ENCODE measurements around the gene RXRG. TPM values are rescaled to one million over a fixed set of nuclear protein-coding genes. Genes with fewer than 3 reads are reported as not detected.
A peak's percentile ranks its signal among the peaks of the same experiment; 100 is the strongest.

Gene RXRG
- total and polyA plus RNA-seq, 2 experiments from 2014 or later = 285 to 296 TPM

DNA sequence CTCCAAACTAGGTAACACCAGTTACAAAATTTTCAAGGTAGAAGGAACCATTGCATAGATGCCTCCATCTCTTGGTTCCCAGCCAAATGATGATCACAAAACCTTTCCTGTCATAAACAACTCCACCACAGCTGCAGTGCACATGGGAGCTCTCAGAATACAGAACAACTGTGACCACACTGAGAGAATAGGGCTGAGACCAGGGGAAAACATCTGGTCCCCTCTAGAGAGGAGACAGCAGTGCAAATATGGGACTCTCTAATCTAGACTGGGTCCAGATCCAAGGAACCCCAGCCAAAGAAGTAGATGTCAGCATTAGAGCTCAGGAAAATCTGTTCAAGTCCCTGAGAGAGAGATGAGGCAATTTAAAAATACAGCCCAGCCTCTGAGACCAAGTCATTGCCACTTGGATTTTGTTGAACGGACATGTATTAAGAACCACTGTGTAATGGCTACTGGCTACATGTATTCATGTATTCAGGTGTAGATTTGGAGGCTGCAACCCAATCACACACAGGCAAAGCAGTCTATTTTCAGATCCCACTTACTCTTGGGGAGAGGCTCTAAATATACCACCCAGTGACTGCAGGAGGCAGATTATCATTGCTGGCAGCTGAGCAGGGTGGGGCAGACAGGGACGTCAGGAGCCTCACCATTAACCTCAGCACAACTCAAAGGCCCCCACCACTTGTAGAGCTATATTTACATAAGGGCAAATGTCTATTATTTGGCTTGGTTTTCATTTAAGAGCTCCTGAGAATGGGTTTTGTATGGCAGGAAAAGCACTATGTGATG is 7.6 kb upstream of the RXRG start:
- H3K36me3 ChIP-seq = no peaks in the 10 kb centered on the region
- H3K9me3 ChIP-seq (ENCODE audit: low read depth) = no peaks in the 10 kb centered on the region
- peak overlapping the region; percentile 70 for H3K27ac ChIP-seq
- no peaks in the 10 kb centered on the region for H3K27me3 ChIP-seq
- H3K4me1 ChIP-seq (ENCODE audit: low read depth) = peaks cover 29% of the 10 kb centered on the region
- H3K4me3 ChIP-seq = no peak overlapping the region
- DNase-seq (ENCODE audit: low read depth in 1 of 2, low spot score in 1 of 2) = peak in 1 of 2 donors; percentile 57
- TF ChIP-seq, protein P1, sequence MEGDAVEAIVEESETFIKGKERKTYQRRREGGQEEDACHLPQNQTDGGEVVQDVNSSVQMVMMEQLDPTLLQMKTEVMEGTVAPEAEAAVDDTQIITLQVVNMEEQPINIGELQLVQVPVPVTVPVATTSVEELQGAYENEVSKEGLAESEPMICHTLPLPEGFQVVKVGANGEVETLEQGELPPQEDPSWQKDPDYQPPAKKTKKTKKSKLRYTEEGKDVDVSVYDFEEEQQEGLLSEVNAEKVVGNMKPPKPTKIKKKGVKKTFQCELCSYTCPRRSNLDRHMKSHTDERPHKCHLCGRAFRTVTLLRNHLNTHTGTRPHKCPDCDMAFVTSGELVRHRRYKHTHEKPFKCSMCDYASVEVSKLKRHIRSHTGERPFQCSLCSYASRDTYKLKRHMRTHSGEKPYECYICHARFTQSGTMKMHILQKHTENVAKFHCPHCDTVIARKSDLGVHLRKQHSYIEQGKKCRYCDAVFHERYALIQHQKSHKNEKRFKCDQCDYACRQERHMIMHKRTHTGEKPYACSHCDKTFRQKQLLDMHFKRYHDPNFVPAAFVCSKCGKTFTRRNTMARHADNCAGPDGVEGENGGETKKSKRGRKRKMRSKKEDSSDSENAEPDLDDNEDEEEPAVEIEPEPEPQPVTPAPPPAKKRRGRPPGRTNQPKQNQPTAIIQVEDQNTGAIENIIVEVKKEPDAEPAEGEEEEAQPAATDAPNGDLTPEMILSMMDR (IDR thresholded peaks at IDR 0.05; ENCODE audit: low read depth, low read length) = no peak

DNA sequence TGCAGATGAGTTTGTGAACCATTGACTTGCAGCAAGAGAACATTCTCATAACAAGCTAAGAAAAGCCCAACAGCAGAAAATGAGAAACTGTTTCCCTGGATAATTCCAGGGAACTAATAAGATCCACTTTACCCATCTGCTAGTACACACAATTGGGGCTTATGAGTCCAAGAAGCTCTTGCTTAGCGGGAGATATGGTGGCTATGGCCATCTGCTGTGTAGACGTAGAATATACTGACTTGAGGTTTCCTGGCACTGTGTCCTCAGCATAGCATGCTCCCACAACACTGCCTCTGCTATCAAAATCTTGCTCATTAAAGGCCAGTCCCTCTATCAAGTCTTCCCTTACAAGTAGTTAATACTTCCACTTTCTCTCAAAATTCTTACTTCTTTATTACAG is 6.8 kb upstream of the RXRG start:
- Histone ChIP-seq H3K4me1 (ENCODE audit: low read depth) (peaks cover 24% of the 10 kb centered on the region), H3K27me3 (no peaks in the 10 kb centered on the region), H3K36me3 (no peaks in the 10 kb centered on the region), H3K4me3 (no peak overlapping the region), H3K27ac (peak overlapping the region; percentile 70), H3K9me3 (ENCODE audit: low read depth) (no peaks in the 10 kb centered on the region)
- TF ChIP-seq, protein P1 (IDR thresholded peaks at IDR 0.05; ENCODE audit: low read depth, low read length) = no peak
- DNase-seq (ENCODE audit: low read depth in 1 of 2, low spot score in 1 of 2) = no peak

DNA sequence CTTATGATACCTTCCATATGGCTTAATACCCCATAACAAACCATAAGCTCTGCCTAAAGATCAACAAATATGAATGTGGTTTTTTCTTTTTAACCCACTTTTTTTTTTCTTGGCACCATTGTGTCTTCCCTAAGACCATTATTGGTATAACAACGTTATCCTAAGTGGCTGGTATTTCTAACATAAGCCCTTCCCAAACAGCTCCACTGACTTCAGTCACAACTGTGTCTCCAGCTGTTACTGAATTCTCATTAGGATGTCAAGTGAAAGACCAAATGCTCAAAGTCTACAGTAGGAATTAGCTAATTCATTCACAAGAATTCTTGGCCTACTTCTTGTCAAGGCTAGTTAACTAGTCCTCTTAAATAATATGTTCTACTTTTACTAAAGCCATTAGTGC is 4.2 kb upstream of the RXRG start:
- TF ChIP-seq, protein P1 (IDR thresholded peaks at IDR 0.05; ENCODE audit: low read depth, low read length) = no peak
- Histone ChIP-seq H3K9me3 (ENCODE audit: low read depth) (no peaks in the 10 kb centered on the region), H3K4me1 (ENCODE audit: low read depth) (peaks cover 29% of the 10 kb centered on the region), H3K4me3 (no peak overlapping the region), H3K36me3 (no peaks in the 10 kb centered on the region), H3K27me3 (no peaks in the 10 kb centered on the region), H3K27ac (no peak overlapping the region)
- no peak for DNase-seq (ENCODE audit: low read depth in 1 of 2, low spot score in 1 of 2)

DNA sequence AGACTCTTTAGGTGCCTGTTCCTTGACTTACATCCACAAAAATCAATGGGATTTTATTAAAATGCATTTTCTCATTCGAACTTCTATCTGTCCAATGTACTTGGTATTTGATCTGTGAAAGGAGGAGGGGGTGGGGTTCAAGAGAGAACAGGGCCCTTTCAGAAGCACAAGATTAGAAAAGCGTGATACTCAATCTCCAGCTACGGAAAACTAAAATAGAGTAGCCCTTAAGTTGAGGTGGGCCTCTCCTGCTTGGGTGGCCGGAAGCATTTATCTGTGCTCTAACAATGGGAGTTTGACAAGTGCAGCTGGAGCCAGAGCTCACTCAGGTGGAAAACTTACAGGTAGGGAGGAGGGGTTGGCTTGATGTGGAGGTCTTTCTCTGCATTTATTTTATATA is 462 bp upstream of the RXRG start:
- peak overlapping the region; percentile 92 for H3K27ac ChIP-seq
- H3K4me1 ChIP-seq (ENCODE audit: low read depth) = peaks cover 44% of the 10 kb centered on the region
- no peaks in the 10 kb centered on the region for H3K9me3 ChIP-seq (ENCODE audit: low read depth)
- no peaks in the 10 kb centered on the region for H3K27me3 ChIP-seq
- TF ChIP-seq, protein P1 (IDR thresholded peaks at IDR 0.05; ENCODE audit: low read depth, low read length) = no peak
- H3K4me3 ChIP-seq = peak overlapping the region; percentile 63
- no peaks in the 10 kb centered on the region for H3K36me3 ChIP-seq
- DNase-seq (ENCODE audit: low read depth in 1 of 2, low spot score in 1 of 2) = peak in 1 of 2 donors; percentile 60

DNA sequence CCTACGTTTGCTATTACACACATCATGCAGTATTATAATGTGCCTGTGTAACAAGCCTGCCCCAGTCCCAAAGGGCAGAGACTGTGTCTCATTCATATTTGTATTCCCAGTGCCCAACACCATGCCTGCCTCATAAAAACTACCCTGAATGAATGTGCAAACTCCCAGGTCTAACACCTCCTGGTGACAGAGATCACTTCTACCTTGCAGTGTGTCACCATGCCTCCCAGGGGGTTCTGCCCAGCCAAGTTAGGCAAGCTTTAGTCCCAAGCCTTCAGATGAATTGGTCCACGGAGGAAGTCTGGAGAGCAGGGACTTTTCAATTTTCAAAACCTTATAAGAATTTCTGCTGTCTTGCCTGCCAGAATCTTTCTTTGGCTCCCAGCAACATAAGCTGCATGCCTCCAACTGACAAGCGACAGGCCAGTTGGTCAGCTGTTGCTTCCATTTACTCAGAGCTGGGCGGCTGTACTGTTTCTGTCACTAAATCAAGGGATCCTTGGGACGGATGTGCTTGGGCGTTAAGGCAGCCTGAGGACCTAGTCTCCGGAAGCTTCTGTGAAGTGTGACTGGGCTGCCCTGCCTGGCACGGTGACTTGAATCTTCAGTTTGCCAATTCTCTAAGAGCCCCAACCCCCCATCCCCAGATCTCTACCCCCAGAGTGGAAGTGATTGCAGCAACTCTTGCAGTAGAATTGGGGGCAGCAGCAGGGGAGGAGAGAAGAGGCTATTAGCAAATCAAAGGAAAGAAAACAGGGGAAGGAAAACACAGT is 1.2 kb downstream of the RXRG start:
- Histone ChIP-seq H3K27ac (peak overlapping the region; percentile 92), H3K36me3 (no peaks in the 10 kb centered on the region), H3K27me3 (no peaks in the 10 kb centered on the region), H3K9me3 (ENCODE audit: low read depth) (no peaks in the 10 kb centered on the region), H3K4me1 (ENCODE audit: low read depth) (peaks cover 50% of the 10 kb centered on the region), H3K4me3 (peak overlapping the region; percentile 63)
- DNase-seq (ENCODE audit: low read depth in 1 of 2, low spot score in 1 of 2) = peak in 1 of 2 donors; percentile 69
- TF ChIP-seq, protein P1 (IDR thresholded peaks at IDR 0.05; ENCODE audit: low read depth, low read length) = no peak

Data from cardiac muscle cell (in vitro differentiated cells and primary cell).